ENCODE data around the gene ZC3H12C.

DNA sequence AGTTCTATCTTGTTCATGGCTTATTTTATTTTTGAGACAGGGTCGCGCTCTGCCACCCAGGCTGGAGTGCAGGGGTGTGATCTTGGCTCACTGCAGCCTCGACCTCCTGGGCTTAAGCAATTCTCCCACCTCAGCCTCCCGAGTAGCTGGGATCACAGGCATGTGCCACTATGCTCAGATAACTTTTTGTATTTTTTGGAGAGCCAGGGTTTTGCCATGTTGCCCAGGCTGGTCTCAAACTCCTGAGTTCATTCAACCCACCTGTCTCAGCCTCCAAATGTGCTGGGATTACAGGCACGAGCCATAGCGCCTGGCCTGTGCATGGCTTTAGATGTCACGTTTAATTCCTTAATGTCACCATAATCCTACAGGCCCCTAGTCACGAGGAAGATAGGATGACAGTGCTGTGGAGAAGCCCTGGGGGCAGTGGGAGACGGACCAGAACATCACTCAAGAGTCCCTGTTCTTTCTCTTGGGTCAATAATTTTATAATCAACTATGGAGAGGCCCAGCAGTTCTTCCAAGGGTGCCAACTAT, 103.8 kb downstream of the ZC3H12C start:
- TF ChIP-seq CTCF (IDR thresholded peaks at IDR 0.05), result no peak
- no peak for TF ChIP-seq POLR2A (IDR thresholded peaks at IDR 0.05)
